ENCODE data around the gene OSBPL10. TPM values are rescaled to one million over a fixed set of nuclear protein-coding genes. Genes with fewer than 3 reads are reported as not detected.

Gene OSBPL10
- total RNA-seq, 2 donors from 2014 or later: 23.8 to 33.6 TPM

DNA sequence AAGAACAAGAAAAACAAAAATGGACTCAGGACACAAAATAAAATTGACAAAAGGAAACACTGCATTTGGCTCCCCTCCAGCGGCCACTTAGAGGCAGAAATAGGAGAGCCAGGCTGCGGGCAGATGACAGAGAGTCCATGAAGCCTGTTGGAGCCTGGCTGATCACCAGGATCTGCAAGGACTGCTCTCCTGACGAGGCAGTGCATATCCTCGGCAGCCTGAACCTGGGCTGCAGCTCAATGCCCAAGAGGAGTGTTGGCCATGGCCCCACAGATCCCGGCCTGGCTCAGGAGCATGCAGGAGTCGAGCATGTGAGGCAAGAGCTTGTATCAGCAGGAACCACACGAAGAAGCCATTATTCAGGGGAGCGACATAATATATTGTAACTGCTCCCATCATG lies 248.5 kb downstream of the OSBPL10 start:
- H3K9me3 ChIP-seq (ENCODE audit: control insufficient read depth, low read length): no peaks in the 10 kb centered on the region
- Mint-ChIP-seq H3K27me3 (ENCODE audit: insufficient read depth) (no peaks in the 10 kb centered on the region), H3K27ac (no peak overlapping the region), H3K9me3 (peaks cover 3% of the 10 kb centered on the region), H3K36me3 (ENCODE audit: low read depth) (peaks cover 7% of the 10 kb centered on the region), H3K4me1 (peaks cover 14% of the 10 kb centered on the region), H3K4me3 (no peak overlapping the region)
- no peaks in the 10 kb centered on the region for H3K36me3 ChIP-seq (ENCODE audit: control insufficient read depth, insufficient read depth, low read length)
- no peak for DNase-seq
- H3K27me3 ChIP-seq (ENCODE audit: control insufficient read depth, insufficient read depth, low read length, poor library complexity, severe bottlenecking): no peaks in the 10 kb centered on the region
- H3K4me3 ChIP-seq (ENCODE audit: low read length): no peak overlapping the region
- peaks cover 11% of the 10 kb centered on the region for H3K4me1 ChIP-seq (ENCODE audit: control insufficient read depth, insufficient read depth, low read length)
- TF ChIP-seq, protein P1, sequence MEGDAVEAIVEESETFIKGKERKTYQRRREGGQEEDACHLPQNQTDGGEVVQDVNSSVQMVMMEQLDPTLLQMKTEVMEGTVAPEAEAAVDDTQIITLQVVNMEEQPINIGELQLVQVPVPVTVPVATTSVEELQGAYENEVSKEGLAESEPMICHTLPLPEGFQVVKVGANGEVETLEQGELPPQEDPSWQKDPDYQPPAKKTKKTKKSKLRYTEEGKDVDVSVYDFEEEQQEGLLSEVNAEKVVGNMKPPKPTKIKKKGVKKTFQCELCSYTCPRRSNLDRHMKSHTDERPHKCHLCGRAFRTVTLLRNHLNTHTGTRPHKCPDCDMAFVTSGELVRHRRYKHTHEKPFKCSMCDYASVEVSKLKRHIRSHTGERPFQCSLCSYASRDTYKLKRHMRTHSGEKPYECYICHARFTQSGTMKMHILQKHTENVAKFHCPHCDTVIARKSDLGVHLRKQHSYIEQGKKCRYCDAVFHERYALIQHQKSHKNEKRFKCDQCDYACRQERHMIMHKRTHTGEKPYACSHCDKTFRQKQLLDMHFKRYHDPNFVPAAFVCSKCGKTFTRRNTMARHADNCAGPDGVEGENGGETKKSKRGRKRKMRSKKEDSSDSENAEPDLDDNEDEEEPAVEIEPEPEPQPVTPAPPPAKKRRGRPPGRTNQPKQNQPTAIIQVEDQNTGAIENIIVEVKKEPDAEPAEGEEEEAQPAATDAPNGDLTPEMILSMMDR (conservative IDR thresholded peaks at IDR 0.05): no peak
- 91 to 96% methylated on average over 5 to 8 of the region's 8 CpGs for WGBS, 2 experiments (ENCODE audit: insufficient coverage in 1 of 2, insufficient read length in 1 of 2)
- no peak overlapping the region for H3K9ac ChIP-seq (ENCODE audit: extremely low read depth, low read length, poor library complexity, severe bottlenecking)
- H3K27ac ChIP-seq (ENCODE audit: low read depth, low read length): no peak overlapping the region

DNA sequence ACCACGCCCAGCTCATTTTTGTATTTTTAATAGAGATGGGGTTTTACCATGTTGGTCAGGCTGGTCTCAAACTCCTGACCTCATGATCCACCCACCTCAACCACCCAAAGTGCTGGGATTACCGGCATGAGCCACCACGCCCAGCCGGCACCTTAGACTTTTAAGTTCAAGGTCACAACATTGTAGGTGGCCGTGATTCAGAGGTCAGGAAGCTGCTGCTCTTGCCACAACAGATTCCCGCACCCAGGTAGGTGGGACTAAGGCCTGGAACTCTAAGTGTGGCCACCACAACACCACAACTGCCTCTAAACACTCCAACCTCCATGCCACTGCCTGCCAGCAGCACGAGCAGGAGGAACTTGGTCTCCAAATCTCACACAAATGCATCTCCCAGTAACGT lies 251.5 kb downstream of the OSBPL10 start:
- peaks cover 21% of the 10 kb centered on the region for H3K4me1 Mint-ChIP-seq
- H3K27me3 Mint-ChIP-seq (ENCODE audit: insufficient read depth): no peaks in the 10 kb centered on the region
- H3K36me3 Mint-ChIP-seq (ENCODE audit: low read depth): peaks cover 7% of the 10 kb centered on the region
- 92% methylated on average over 8 of the region's 8 CpGs; no CpG with 5 or more reads in 1 of the 2 experiments for WGBS, 2 experiments (ENCODE audit: insufficient coverage in 1 of 2, insufficient read length in 1 of 2)
- Histone ChIP-seq H3K4me1 (ENCODE audit: control insufficient read depth, insufficient read depth, low read length) (peaks cover 11% of the 10 kb centered on the region), H3K4me3 (ENCODE audit: low read length) (no peak overlapping the region), H3K27ac (ENCODE audit: low read depth, low read length) (no peak overlapping the region), H3K9ac (ENCODE audit: extremely low read depth, low read length, poor library complexity, severe bottlenecking) (no peak overlapping the region), H3K9me3 (ENCODE audit: control insufficient read depth, low read length) (no peaks in the 10 kb centered on the region), H3K27me3 (ENCODE audit: control insufficient read depth, insufficient read depth, low read length, poor library complexity, severe bottlenecking) (no peaks in the 10 kb centered on the region), H3K36me3 (ENCODE audit: control insufficient read depth, insufficient read depth, low read length) (no peaks in the 10 kb centered on the region)
- H3K4me3 Mint-ChIP-seq: no peak overlapping the region
- H3K9me3 Mint-ChIP-seq: no peaks in the 10 kb centered on the region
- H3K27ac Mint-ChIP-seq: no peak overlapping the region
- TF ChIP-seq, protein P1 (conservative IDR thresholded peaks at IDR 0.05): no peak
- DNase-seq: no peak

DNA sequence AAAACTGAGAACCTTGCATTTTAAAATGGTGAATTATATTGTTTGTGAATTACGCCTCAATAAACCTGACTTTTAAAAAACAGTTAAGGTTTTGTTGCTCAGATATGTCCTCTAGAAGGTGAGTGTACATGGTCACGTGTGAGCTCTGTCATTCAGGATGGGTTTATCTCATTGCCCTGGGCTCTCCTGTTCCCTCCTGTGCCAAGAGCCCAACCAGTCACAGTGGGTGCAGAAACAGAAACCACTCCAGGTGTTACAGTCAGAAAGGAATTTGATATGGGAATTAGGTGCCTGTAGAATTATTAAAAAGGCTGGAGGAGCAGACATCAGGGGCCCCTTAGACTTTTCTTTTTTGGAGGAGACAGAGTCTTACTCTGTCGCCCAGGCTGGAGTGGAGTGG lies 252.0 kb downstream of the OSBPL10 start:
- peaks cover 15% of the 10 kb centered on the region for H3K4me1 ChIP-seq (ENCODE audit: control insufficient read depth, insufficient read depth, low read length)
- Mint-ChIP-seq H3K36me3 (ENCODE audit: low read depth) (peaks cover 7% of the 10 kb centered on the region), H3K4me1 (peaks cover 26% of the 10 kb centered on the region), H3K9me3 (no peaks in the 10 kb centered on the region), H3K27me3 (ENCODE audit: insufficient read depth) (no peaks in the 10 kb centered on the region), H3K4me3 (no peak overlapping the region), H3K27ac (peak overlapping the region; percentile 64)
- no peak overlapping the region for H3K27ac ChIP-seq (ENCODE audit: low read depth, low read length)
- no peaks in the 10 kb centered on the region for H3K9me3 ChIP-seq (ENCODE audit: control insufficient read depth, low read length)
- no peak for DNase-seq
- TF ChIP-seq, protein P1 (conservative IDR thresholded peaks at IDR 0.05): no peak
- H3K4me3 ChIP-seq (ENCODE audit: low read length): no peak overlapping the region
- WGBS, 2 experiments (ENCODE audit: insufficient coverage in 1 of 2, insufficient read length in 1 of 2): 88 to 93% methylated on average over 3 of the region's 3 CpGs
- H3K9ac ChIP-seq (ENCODE audit: extremely low read depth, low read length, poor library complexity, severe bottlenecking): no peak overlapping the region
- no peaks in the 10 kb centered on the region for H3K36me3 ChIP-seq (ENCODE audit: control insufficient read depth, insufficient read depth, low read length)
- H3K27me3 ChIP-seq (ENCODE audit: control insufficient read depth, insufficient read depth, low read length, poor library complexity, severe bottlenecking): no peaks in the 10 kb centered on the region
